ENCODE measurements around the gene SNX33.

Gene SNX33

DNA sequence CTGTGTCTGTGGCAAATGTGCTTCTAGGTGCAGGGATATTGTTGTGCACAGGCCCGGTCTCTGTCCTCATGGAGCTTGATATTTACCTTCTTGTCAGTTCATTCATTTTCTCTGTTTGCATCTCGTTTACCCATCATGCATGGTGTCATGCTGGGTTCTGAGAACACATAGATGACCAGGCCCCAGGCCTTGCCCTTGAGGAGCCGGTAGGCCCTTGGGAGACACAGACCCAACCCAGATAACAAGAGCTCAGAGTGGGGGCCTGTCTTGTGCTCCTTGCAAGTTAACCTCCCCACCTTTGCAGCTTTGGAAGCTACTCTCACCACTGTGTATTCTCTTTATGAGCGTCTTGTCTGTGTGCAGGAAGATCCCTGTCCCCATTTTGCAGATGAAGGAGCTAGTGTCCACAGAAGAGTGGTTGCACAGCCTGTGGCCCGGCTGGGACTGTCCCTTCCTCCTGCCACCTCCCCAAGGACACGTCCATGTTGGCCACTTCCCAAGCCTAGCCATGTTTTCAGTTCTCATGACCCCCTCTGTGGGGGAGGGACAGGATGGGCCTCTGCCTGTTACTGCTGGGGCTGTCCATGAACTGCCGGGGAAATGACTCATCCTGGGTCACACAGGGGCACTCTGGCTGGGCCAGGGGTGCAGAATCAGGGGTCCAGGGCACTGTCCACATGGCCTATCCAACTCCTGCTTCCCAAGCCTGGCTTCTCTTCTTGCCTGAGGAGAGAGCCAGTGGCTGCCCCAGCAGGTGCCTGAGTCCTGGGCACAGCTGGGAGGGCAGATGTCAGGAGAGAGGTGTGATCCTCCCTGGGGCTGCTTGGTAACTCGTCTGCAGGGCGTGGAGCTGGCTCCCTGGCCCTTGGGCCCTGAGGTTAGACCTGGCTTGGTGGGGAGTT, 3.4 kb downstream of the SNX33 start:
- H3K27me3 Mint-ChIP-seq, result no peaks in the 10 kb centered on the region
- H3K4me1 Mint-ChIP-seq (ENCODE audit: low read depth), result peaks cover 24% of the 10 kb centered on the region
- no peak overlapping the region for H3K4me3 Mint-ChIP-seq
- no peaks in the 10 kb centered on the region for H3K9me3 Mint-ChIP-seq (ENCODE audit: low read depth)
- no peak overlapping the region for H3K27ac Mint-ChIP-seq
- no peaks in the 10 kb centered on the region for H3K36me3 Mint-ChIP-seq

DNA sequence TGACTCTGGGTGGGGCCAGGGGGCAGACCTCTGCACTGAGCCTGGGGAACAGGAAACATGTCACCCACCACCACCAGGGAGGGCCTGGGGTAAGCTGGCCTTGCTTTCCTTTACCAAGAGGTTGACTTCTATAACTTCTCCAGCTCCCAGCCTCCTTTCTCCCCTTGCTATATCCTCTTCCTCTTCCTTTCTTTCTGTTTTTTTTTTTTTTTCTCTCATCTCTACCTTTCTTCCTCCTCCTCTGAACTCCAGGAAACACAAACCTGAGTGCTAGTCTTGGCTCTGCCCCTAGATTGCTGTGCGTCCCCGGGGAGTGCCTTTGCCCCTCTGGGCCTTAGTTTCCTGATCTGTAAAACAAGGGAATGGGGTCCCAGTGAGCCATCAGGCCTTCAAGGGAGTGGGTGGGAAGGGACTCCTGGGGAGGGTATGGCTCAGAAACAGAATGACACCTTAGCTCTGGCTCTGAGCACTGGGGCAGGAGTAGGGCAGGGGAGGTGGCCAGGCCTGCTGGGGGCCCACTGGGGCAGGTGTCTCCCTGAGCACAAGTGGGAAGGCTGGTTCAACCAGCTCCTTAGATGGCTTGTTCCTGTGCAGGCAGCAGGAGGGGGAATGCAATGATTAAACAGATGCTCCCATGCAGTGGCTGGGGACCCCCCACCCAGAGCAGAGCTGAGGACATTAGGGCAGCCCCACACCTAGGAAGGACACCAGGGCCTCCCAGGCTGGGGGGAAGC, 4.3 kb downstream of the SNX33 start:
- Mint-ChIP-seq H3K36me3 (no peaks in the 10 kb centered on the region), H3K27ac (no peak overlapping the region), H3K9me3 (ENCODE audit: low read depth) (no peaks in the 10 kb centered on the region), H3K27me3 (no peaks in the 10 kb centered on the region), H3K4me3 (peak overlapping the region; percentile 15), H3K4me1 (ENCODE audit: low read depth) (peaks cover 17% of the 10 kb centered on the region)

DNA sequence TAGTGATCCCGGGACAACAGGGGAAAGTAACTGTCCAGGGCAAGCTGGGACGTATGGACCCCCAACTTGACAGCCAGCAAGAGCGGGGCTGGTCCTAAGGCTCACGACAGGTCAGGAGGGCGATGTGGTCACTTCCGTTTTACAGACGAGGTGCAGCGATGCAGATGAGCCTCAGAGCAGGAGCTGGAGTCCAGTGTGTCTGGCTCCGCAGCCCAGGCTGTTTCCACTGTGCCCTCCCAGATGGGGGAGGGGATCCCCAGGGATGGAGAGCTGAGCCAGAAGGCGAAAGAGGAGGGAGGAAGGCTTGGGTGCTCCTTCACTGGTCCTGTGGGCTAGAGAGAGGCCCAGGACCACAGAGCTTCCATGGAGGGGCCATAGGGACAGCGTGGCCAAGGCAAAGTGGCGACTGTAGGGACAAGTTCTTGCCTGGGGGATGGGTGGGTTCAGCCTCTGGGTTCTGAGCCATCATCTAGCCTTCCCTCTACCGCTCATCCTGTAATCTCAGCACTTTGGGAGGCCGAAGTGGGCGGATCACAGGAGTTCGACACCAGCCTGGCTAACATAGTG, 5.7 kb downstream of the SNX33 start:
- no peaks in the 10 kb centered on the region for H3K9me3 Mint-ChIP-seq (ENCODE audit: low read depth)
- H3K27ac Mint-ChIP-seq, result no peak overlapping the region
- no peaks in the 10 kb centered on the region for H3K36me3 Mint-ChIP-seq
- peaks cover 15% of the 10 kb centered on the region for H3K4me1 Mint-ChIP-seq (ENCODE audit: low read depth)
- no peaks in the 10 kb centered on the region for H3K27me3 Mint-ChIP-seq
- H3K4me3 Mint-ChIP-seq, result no peak overlapping the region

DNA sequence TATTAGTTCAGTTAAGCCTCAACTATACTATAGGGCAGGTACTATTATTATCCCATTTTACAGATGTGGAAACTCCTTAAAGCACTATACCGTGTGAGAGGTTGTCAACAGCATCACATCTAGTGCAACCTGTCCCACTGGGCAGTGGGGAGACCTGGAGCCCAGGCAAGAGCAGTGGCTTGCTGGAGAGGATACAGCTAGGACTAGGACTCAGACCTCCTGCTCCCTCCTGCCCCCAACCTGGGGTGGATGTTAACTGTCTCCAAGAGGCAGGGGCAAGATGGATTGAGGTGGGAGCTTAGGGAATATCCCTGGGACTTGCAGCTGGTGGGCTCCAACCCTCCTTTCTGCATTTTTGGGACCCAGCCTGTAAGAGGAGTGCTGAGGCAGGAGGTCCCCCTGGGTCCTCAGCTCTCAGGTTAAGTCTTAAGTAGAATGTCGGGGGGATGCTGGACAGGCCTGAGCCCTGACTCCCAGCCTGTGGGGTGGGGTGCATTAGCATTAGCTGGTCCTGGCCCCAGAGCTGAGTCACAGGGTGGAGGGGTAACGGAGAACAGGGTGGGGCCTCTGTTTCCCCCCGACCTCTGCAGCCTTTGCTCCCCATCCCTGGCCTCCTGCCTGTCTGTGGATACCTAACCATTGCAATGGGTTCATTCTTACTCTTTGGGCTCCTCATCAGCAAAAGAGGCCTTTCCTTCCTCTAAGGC, 6.6 kb downstream of the SNX33 start:
- Mint-ChIP-seq H3K4me3 (no peak overlapping the region), H3K4me1 (ENCODE audit: low read depth) (peaks cover 15% of the 10 kb centered on the region), H3K27me3 (no peaks in the 10 kb centered on the region), H3K9me3 (ENCODE audit: low read depth) (no peaks in the 10 kb centered on the region), H3K27ac (no peak overlapping the region), H3K36me3 (no peaks in the 10 kb centered on the region)

DNA sequence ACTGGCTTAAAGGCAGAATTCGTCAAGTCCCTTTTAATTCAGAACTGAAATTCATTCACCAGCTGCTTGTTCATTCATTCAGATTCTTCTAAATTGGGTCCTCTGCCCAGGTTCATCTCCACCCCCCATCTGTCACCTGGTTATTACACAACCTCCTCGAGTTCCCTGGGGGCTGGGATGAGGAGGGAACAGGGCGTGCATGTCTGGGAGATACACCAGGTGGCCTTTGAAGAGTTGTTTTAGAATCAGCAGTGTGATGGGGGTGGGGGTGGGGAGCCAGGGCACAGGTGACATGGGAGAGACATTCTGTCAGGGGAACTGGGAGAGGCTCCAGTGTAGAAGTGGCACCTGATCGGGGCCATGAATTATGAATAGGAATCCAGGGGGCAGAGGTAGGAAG, 8.2 kb downstream of the SNX33 start:
- H3K36me3 Mint-ChIP-seq, result no peaks in the 10 kb centered on the region
- H3K27ac Mint-ChIP-seq, result no peak overlapping the region
- no peaks in the 10 kb centered on the region for H3K27me3 Mint-ChIP-seq
- peaks cover 13% of the 10 kb centered on the region for H3K4me1 Mint-ChIP-seq (ENCODE audit: low read depth)
- H3K9me3 Mint-ChIP-seq (ENCODE audit: low read depth), result no peaks in the 10 kb centered on the region
- no peak overlapping the region for H3K4me3 Mint-ChIP-seq

DNA sequence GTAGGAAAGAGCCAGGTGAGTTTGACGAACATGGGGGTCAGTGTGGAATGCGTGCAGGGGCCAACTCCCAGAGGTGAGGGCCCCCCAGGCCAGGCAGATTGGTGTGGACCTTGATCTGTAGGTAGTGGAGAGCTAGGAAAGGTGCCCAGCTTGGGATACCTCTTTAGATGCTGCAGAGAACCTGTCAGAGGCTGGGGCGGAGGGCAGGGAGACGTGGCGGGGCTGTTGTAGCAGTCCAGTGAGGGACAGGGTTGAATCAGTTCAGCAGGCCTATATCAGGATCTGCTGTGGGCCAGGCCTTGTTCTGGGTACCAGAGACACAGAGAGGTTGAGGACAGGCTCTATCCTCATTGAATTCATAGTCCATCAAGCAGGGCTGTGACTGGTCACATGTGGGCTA, 8.6 kb downstream of the SNX33 start:
- H3K27ac Mint-ChIP-seq, result no peak overlapping the region
- H3K9me3 Mint-ChIP-seq (ENCODE audit: low read depth), result no peaks in the 10 kb centered on the region
- H3K4me1 Mint-ChIP-seq (ENCODE audit: low read depth), result peaks cover 9% of the 10 kb centered on the region
- no peaks in the 10 kb centered on the region for H3K36me3 Mint-ChIP-seq
- H3K4me3 Mint-ChIP-seq, result no peak overlapping the region
- H3K27me3 Mint-ChIP-seq, result no peaks in the 10 kb centered on the region

DNA sequence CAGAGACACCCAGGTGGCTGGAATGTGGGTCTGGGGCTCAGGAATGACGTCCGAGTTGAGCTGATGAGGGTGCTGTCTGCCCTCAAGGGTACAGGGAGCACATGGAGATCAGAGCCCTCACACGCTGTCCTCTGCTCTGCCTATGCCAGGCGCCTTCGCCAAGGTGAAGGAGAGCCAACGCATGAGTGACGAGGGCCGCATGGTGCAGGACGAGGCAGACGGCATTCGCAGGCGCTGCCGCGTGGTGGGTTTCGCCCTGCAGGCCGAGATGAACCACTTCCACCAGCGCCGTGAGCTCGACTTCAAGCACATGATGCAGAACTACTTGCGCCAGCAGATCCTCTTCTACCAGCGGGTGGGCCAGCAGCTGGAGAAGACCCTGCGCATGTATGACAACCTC, 9.1 kb downstream of the SNX33 start:
- no peak overlapping the region for H3K4me3 Mint-ChIP-seq

DNA sequence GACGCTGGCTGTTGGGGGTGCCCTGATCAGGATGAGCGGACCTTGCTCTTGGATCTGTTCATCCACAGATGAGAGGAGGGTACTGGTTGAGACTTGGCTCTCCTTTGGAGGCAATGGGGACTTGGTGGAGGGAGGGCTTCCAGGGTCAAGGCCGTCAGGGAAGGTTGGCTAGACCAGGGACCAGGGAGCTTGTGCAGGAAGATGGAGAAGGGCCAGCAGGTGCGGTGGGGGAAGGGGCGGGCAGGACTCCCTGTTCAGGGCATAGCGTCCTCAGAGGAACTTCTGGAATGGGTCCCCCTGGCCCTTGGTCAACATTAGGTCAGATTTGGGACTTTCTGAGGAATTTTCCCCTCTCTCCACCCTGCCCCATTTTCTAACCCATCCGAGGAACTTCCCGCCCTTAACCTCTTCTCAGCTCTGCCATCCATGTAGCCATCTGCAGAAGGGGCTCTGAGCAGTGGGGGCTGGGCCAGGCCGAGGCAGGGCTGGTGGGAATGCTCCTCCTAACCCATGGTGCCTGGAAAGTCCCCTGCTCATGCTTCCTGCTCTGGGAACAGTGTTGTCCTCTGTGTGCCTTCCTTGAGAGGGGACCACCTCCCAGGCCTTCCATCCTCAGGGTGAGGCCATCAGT, 11.5 kb downstream of the SNX33 start:
- Mint-ChIP-seq H3K36me3 (no peaks in the 10 kb centered on the region), H3K9me3 (ENCODE audit: low read depth) (no peaks in the 10 kb centered on the region), H3K27ac (no peak overlapping the region)

More for the DNA sequence above, 9.1 kb downstream of the SNX33 start:
- H3K9me3 Mint-ChIP-seq (ENCODE audit: low read depth), result no peaks in the 10 kb centered on the region
- no peaks in the 10 kb centered on the region for H3K27me3 Mint-ChIP-seq
- H3K4me1 Mint-ChIP-seq (ENCODE audit: low read depth), result peaks cover 5% of the 10 kb centered on the region
- no peaks in the 10 kb centered on the region for H3K36me3 Mint-ChIP-seq
- no peak overlapping the region for H3K27ac Mint-ChIP-seq

DNA sequence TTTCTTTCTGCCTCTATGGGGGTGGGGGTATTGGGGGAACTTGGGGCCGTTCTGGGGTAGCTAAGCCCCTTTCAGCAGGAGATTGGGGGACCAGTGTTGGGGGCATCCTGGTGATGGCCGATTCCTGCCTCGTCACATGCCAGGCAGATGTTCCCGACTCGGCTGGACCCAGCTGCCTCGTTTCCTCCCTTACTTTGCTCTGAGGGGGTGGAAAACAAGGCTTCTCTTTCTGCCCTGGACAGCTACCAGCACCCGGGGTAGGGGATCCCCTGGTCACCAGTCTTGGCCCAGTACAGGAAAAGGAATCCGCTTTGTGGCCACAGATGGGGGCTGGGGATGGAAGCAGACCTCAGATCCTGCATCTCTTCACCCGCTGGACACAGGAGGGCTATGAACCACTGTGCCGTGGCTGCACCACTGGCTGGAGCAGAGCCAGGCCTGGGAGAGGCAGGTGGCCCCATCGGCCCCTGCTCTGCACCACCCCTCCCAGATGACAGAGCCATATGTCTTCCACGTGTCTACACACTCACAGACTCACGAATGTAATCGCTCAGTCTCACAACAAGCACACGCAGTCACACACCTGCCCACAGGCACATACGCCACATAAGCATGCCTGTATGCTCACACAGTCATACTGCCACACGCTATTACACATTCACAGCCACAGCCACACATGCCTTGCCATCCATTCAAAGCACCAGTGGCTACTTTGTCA, 12.4 kb downstream of the SNX33 start:
- H3K36me3 Mint-ChIP-seq, result no peaks in the 10 kb centered on the region
- no peak overlapping the region for H3K27ac Mint-ChIP-seq

More for the DNA sequence above, 11.5 kb downstream of the SNX33 start:
- H3K27me3 Mint-ChIP-seq, result no peaks in the 10 kb centered on the region
- H3K4me1 Mint-ChIP-seq (ENCODE audit: low read depth), result no peaks in the 10 kb centered on the region
- H3K4me3 Mint-ChIP-seq, result no peak overlapping the region

DNA sequence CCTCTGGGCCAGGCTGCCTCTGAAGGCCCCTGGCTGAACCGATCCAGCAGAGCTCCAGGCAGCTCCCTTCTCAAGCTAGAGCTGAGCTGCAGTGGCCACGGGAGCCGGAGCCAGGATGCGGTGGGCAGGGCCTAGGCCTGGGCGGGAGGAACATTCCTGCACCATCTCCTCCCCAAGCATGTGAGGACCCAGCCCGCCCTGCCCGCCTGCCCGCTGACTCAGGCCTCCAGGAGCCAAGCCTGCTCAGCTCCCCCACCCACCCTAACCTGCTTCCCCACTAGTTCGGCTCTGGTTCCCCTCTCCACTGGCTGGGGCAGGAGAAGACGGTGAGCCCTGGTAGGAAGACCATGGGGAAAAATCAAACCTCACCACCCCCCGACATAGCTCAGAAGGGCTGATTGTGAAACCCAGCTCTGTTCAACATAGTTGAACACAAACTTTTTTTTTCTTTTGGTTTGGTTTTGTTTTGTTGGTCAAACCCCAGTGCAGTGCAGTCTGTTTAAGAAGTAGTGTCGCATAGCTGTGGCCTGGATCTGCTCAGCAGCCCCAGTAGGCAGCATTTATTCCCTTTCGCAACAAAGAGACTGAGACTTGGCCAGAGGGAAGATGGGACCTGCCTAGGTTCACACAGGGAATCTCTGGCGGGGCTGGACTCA, 13.5 kb downstream of the SNX33 start:
- Mint-ChIP-seq H3K9me3 (ENCODE audit: low read depth) (no peaks in the 10 kb centered on the region), H3K4me1 (ENCODE audit: low read depth) (no peaks in the 10 kb centered on the region), H3K4me3 (no peak overlapping the region), H3K36me3 (no peaks in the 10 kb centered on the region), H3K27me3 (no peaks in the 10 kb centered on the region), H3K27ac (no peak overlapping the region)

More for the DNA sequence above, 12.4 kb downstream of the SNX33 start:
- H3K4me3 Mint-ChIP-seq, result no peak overlapping the region
- no peaks in the 10 kb centered on the region for H3K4me1 Mint-ChIP-seq (ENCODE audit: low read depth)
- H3K9me3 Mint-ChIP-seq (ENCODE audit: low read depth), result no peaks in the 10 kb centered on the region
- no peaks in the 10 kb centered on the region for H3K27me3 Mint-ChIP-seq

DNA sequence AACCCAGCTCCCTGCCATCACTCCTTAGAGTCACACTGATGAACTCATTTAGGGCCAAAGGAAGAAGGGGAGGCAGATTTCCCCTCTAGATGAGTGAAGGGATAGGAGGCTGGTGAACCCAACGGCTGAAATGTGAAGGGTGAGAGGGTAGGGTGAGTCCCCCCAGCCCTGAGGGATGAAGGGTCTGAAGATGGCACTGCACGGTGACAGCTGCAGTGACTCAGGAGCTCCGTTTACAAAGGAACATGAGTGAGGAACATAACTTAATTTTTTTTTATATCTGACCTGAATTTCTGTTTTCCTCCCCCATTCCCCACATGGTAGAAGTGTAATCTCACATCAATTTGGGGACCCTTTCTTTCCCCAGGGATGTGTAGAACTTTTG, 14.0 kb downstream of the SNX33 start:
- H3K4me1 Mint-ChIP-seq (ENCODE audit: low read depth), result no peaks in the 10 kb centered on the region
- H3K27me3 Mint-ChIP-seq, result no peaks in the 10 kb centered on the region
- H3K4me3 Mint-ChIP-seq, result no peak overlapping the region
- H3K27ac Mint-ChIP-seq, result no peak overlapping the region
- H3K36me3 Mint-ChIP-seq, result no peaks in the 10 kb centered on the region
- H3K9me3 Mint-ChIP-seq (ENCODE audit: low read depth), result no peaks in the 10 kb centered on the region

DNA sequence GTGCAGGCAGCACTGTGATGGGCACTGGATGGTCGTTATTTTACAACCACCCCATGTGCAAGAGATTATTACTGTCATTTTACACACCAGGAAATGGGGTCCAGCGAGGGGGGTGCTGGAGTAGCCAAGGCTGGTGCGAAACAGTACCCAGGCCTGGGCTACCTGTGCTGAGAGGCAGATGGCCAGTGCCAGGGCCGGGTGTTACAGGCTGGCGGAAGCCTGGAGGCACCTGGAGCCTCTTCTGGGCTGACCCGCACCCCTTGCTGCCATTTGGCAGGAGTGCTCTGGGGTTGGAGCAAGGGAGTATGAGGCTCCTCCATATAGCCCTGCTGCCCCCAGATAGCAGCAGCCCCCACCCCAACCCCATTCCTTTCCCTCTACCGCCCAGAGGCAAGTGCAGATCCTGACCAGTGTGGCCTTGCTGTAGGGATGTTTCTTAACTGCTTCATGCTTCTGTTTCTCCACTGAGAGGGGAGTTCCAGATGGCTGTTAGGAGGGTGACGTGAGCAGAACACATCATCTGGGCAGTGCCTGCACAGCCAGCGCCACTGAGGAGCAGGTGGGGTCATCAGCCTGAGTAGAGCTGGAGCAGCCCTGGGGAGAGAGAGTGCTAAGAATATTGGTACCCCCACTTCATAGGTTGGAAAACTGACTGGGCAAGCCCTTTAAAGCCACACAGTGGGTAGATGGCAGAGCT, 15.3 kb downstream of the SNX33 start:
- H3K27ac Mint-ChIP-seq, result no peak overlapping the region
- H3K4me1 Mint-ChIP-seq (ENCODE audit: low read depth), result no peaks in the 10 kb centered on the region
- H3K4me3 Mint-ChIP-seq, result no peak overlapping the region
- H3K9me3 Mint-ChIP-seq (ENCODE audit: low read depth), result no peaks in the 10 kb centered on the region
- H3K36me3 Mint-ChIP-seq, result no peaks in the 10 kb centered on the region
- H3K27me3 Mint-ChIP-seq, result no peaks in the 10 kb centered on the region

DNA sequence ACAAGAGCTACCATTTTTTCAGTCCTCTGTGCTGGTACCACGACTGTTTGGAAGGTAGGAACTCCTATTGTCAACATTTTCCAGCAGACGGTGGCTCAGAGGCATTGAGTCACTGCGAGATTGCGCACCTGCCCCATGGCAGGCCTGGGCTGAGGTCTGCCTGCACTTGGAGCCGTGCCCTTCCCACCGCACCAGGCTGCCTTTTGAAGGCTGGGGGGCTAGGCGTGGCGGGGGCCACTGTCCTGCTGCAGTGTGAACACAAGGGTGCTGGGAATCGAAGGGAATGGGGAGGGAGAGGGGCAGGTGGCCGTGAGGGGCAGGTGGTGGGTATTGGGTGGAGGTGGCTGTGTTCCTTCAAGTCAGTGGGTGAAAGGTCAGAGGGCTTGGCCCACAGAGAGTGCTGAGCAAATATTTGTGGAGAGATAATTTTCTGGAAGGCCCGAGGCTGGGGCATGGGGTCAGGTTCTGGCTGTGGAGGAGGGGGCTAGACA, 16.3 kb downstream of the SNX33 start:
- H3K9me3 Mint-ChIP-seq (ENCODE audit: low read depth), result no peaks in the 10 kb centered on the region
- no peak overlapping the region for H3K27ac Mint-ChIP-seq
- H3K27me3 Mint-ChIP-seq, result no peaks in the 10 kb centered on the region
- H3K4me3 Mint-ChIP-seq, result no peak overlapping the region
- H3K4me1 Mint-ChIP-seq (ENCODE audit: low read depth), result no peaks in the 10 kb centered on the region
- H3K36me3 Mint-ChIP-seq, result no peaks in the 10 kb centered on the region
